NCI-H510A treated with DMSO at 0.1 percent for 48 hours (cell line): ENCODE measurements around the gene SNRPA1.
"Not testable (repeated sequence)": the region's sequence is repeated elsewhere in the genome, so short reads cannot be mapped to it uniquely, and the experiment has no call there.

Experiments used
- DNase-seq: peaks from one replicate; lab custom pipeline; 2025; lab: John Stamatoyannopoulos, UW

The SNRPA1 gene

DNA sequence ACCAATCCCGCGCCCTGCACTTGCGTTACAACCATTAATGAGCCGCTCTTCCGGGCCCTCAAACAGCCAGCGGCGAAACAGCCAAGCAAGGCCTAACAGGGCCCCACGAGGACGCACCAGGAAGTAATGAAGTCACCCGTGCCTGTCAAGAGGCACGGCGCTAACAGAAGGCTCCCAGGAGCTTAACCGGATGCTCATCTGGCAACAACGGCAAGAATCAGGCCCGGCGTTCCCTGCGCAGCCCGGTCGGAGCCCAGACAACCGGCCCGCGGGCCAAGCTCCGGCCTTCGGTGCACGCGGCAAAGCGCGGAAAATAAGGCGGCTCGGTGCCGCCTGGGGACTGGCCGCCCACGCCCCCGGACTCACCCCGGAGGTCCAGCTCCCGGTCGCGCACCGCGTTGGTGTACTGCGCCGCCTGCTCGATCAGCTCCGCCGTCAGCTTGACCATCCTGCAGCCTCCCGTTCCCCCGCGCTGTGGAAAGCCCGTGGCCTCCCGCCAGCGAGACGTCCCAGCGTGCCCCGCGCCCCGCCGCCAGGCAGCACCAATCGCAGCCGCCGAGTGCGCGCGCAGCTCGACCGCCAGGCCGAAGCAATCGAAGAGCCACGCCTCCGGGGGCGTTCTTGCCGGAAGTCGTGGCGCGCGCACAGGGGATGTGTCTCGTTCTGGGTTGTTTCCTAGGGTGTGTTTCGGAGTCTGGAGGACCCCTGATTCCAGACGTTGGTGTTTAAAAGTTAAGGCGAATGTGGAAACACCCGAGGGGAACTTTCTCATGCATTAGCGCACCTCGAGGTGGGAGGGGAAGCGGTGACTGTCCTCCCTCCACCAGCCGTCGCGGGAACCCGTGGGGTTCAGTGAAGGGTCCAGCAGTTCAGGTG, at the start of gene SNRPA1:
Gene SNRPA1 (minus strand): TSS at position 518 of the 876 bp plus-strand sequence. CDS start 70 bp downstream, at position 448.
- peak; percentile 67 for DNase-seq

DNA sequence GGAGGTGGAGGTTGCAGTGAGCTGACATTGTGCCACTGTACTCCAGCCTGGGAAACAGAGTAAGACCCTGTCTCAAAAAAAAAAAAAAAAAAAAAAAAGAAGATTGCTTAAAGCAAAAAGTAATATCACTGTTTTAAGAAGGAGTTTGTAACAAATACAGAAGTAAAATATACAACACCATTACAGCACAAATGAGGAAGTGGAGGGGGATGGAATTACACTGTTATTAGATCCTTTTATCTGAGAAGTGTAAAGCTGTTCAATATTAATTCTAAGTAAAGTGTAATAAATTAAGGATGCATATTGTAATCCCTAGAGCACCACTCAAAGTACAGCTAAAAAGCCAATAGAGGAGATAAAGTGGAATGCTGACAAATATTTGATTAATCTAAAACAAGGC, 47.0 kb upstream of the SNRPA1 start:
- no peak for DNase-seq

DNA sequence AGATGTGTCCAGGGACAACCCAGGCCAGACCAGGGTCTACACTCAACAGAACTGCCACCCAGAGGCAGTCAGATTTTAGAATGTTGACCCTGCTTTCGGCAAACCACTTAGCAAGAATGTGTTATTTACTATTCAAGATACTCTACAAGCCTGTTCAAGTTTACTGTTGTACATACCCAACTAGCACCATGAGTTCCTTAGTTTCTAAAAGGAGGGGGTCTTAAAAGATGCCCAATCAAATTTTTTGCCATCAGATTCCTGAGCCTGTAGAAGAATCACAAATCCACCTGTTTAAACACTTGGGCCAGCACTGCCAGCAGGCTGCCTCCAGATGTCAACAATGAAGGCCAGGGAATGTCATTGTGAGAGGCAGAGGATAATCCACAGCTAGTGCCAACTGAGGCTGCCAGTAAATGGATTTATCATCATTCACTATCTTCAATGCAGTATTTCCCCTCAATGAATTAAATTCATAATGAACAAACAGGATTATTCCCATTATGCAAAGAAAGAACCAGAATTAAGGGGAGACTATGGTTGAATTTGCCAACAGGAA, 43.5 kb upstream of the SNRPA1 start:
- DNase-seq, result no peak

DNA sequence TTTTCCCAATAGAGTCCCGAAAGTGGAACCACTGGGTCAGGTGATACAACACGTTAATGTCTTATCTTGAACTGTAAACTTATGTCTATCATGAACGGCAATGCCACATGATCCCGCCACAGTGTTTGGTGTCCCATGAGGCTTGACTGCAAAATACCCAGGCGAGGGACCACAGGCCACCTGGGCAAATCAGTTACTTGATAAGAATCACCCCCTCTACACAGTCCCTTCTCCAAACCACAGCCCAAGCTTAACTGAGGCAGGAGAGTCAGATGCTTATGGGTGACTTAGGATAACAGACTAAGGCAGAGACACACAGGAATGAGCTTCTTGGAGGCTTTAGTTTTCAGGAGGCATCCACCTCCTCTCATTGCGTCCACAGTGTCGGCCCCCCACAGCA, 42.9 kb upstream of the SNRPA1 start:
- DNase-seq, result no peak

DNA sequence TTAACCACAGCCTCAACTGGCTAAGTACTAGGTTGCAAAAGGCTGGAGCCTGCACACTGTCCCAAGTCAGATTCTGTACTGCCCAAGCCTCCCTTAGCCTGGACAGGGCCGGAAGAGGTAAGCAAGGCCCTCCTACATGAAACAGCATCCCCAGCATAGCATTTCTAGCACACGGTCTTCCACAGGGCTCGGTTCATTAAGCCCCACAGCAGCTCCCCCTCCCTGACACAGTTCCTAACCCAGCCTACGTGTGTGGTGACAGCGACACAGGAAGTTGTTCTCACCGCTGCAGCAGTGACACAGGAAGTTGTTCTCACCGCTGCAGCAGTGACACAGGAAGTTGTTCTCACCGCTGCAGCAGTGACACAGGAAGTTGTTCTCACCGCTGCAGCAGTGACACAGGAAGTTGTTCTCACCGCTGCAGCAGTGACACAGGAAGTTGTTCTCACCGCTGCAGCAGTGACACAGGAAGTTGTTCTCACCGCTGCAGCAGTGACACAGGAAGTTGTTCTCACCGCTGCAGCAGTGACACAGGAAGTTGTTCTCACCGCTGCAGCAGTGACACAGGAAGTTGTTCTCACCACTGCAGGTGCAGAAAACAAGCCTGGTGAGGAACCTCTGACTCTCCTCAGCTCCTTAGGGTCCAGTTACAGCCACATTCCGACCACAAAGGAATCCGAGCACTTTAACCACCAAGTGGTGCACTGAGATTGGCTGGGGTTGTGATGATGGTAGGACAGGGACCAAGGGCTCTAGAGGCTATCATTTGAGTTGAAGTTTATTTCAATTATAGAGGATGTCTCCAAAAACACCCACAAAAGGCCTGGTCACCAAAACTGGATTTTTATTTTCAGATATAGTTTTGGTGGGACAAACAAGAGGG, 39.1 kb upstream of the SNRPA1 start:
- not testable (repeated sequence) for DNase-seq

DNA sequence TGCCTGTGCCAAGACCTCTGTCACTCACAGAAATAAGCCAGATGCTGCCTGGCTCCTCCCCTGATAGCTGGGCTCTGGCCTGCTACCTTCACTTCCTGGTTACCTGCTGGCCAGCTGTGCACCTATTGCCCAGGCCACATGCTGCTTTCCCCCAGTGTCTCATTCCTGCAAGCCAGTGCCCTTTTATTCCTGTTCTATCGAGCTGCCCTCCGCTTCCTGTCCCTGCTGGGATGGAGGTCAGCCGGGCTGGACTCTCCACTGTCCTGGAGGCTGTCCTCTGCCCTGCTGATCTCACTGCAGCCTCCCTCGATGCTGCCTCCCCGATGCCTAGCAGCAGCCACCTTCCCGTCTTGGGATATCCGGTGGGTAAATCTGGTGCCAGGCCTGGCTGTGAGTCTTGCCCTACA, 37.0 kb upstream of the SNRPA1 start:
- DNase-seq, result no peak

DNA sequence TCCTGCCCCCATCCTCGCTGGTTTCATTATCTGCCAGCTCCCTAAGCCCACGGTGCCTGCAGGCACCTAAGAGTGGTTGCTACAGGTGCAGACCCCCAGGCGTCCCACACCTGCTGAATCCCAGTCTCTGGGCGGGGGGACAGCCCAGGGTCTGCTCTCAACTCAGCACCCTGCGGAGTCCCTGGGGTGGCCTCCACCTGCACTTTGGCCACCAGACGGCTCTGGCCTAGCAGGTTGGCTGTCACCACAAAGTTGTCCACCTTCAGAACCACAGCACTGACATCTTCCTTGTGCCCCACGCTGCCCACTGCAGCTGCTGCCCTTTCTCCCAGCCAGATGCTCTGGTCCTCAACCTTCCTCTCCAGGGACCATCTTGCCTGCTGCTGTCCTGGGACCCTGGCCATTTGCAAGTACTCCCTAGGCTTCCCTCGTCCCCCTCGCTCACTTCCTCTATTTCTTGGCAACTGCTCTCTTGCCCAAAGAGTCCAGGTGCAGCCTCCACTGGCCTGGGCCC, 34.9 kb upstream of the SNRPA1 start:
- no peak for DNase-seq

DNA sequence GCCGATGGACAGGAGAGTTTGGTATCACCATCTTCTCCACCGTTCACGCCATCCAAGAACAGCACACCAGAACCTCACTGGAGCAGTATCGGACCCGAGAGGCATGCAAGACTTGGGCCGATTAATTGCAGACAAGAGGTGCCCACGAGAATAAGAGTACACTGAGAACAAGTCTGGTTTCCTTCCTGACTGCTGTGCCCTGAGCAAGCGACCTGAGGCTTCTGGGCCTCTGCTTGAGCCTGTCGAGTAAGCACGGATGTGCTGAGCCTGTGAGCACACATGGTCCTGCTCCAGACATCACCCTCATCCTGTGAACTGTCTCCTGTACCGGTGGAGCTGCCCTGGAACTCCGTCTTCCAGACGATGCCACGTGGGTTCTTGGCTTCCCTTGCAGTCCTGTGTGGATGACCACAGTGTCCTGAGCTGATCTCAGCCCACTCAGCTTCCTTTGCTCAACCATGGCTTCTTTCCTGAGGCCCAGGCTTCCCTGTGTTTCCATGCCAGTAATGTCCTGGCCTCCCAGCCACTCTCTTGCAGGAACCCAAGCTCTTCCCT, 34.3 kb upstream of the SNRPA1 start:
- no peak for DNase-seq

DNA sequence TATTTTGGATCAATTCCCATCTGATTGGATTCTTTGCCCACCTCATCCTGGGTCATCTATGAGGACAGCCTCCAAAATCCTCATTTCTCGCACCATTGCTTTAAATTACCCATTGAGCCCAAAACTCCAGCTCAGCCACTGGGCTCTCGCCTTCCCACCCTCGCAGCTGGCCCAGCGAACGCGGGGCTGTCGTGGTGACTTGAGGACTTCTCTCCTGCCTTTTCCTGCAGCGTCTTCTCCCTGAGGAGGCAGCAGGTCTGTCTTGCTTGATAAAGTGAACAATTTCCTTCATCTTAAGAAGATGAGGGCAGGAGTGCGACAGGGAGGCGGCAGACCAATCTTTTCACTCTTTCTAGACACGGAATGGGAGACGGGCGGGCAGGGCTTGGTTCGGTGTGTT, 33.0 kb upstream of the SNRPA1 start:
- DNase-seq, result no peak

DNA sequence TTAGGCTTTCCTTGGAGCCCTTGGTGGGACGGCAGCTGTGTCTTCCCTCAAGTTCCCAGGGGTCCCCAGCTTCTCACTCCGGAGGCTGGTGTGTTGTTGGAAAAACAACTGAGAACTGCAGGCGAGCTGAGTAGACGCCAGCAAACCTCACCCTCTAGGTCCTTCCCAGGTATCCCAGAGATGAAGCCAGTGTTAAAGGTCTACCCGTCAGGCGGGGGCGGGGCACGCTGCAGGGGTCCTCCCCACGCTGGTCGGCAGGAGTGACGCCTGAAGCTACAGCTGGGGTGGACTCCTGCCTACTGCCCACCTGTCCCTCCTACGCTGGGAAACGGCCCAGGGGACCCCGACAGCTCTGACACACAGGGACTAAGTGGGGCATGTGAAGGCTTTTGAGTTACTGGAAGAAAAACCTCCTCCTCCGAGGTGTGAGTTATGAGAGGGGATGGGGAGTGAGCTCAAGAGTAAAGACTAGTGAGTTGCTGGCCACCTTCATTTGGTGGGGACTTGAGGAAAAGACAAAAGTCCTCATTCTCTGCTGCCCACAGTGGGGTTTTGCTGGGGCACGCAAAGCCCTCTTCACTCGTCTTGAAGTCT, 32.2 kb upstream of the SNRPA1 start:
- no peak for DNase-seq

DNA sequence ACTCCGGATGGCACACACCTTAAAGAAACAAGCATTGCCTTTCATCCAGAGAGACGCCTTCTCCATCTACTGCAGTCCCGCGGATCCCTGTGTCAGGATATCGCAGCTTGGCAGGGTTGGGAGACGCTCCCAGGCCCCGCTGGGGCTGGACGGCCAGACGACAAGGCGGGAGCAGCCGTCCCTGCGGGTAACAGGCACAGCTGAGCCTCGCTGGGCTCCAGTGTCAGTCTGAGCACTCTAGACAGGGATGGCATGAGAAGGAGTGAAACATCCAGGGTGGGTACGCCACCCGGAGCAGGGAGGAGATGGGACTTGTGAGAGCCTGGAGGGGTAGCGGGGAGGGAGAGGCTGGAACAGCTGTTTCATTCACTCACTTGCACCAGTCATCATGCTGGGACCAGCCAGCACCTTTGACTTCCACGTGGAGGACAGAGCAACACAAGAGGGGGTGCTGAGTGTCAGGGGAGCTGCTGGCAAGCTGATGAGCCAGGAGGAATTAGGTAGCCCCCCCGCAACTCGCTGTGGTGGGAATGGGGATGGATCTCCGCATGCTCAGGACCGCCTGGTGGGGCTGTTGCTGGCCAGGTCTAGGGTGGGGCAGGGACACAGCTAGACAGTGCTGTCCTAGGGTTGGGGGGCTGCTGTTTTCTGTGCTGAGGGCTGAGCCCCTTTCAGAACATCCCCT, 31.6 kb upstream of the SNRPA1 start:
- no peak for DNase-seq

DNA sequence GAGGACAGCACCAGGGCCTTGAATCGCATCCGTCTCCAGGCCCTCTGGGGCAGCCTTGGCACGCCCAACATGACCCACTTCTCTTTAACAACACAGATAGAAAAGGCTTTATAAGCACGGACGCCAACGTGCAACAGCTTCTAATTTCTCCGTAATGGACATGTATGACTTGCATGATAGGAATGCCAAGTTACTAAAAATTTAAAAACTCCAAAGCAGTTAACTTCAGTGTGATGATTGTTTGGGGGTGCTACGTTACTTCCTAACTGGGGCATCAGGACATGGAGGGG, 30.9 kb upstream of the SNRPA1 start:
- DNase-seq, result no peak

DNA sequence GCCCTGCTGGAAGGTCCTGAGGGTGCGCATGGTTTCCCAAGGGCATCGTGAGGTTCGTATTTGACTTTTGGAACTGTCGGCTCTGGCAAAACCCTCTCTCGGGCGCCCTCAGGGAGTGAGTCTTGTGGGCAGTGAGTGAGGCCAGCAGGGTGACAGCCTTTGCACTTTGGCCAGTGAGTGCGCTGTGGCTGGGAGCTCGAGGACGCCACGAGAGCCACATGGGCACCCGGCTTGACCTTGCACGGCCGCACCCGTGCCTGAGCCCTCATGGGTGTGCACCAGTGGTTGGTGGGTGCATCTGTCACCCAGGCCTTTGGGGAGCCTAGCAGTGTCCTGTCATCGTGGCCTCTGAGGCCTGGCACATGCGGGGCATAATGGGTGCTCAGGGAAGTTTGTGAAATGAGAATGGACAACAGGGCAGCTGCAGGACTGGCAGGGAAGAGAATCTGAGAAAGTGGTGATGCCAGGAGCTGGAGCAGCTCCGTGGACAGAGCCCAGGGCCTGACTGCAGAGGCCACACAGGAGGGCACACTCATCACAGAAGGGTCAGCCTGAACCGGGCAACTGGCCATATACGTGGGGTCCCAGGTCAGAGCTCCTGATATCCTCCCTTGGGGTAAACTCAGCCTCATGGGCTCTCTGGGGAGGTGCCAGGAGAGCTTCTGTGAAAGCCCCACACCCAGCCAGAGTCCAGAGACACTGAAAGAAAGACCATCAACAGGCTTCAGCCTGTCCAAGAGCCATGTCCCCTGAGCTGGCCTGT, 30.4 kb upstream of the SNRPA1 start:
- no peak for DNase-seq

DNA sequence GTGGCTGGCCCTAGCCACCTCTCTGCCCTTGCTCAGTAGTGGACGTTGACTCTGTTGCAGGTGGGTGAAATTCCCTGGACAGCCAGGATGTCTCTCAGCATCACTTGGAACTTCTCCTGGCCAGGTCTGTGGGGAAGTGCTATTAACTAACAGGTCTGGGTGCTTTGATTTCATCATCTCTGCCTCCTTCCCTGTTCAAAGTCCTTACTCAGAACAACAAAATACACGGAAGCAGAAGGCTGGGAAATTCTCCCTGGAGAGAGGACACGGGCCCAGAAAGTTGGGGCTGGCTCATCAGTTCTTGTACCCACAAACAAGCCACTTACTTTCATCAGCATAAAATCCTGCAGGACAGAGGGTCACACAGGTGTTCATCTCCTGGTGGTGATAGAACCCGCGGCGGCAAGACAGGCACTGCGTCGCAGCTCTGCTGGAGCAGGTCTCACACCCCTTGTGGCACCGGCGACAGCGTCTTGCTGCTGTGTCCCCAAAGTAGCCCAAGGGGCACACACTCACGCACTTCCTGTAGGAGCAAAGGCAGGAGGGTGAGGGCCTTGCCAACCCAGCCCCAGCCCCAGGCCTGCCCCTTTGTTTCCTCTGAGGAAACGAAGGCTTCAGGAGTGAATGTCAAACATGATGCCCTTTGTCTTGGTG, 29.6 kb upstream of the SNRPA1 start:
- DNase-seq, result no peak

DNA sequence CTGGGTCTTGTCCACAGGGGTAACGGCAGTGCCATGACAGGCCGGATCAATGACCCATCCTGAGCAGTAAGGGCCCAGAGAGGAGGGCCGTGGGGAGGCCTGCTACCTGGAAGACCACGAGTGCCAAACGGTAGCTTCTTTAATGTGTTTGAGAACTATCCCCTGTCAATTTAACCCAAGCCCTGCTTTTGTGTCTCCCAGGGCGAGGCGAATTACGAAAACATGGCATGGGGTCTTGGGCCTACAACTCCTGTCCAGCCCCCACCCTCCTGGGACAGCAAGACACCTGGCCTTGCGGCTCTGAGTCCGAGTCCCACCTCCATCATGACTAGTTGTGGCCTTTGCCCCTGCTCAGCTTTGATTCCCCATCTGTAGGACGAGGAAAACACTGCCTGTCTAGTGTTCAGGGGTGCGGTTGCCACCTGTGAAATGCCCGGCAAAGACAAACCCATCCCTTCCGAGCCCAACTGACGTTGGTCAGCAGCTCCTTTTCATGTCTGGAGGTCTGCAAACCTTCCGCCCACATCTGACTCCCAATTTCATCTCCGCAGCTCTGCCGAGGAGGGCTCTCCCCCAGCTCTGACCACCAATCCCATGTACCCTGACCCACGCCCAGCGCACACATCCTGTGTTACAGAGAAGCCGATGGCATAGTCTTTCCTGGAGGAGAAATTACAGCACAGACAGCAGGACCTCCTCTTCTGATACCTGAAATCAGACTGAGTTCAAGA, 28.9 kb upstream of the SNRPA1 start:
- DNase-seq, result no peak

DNA sequence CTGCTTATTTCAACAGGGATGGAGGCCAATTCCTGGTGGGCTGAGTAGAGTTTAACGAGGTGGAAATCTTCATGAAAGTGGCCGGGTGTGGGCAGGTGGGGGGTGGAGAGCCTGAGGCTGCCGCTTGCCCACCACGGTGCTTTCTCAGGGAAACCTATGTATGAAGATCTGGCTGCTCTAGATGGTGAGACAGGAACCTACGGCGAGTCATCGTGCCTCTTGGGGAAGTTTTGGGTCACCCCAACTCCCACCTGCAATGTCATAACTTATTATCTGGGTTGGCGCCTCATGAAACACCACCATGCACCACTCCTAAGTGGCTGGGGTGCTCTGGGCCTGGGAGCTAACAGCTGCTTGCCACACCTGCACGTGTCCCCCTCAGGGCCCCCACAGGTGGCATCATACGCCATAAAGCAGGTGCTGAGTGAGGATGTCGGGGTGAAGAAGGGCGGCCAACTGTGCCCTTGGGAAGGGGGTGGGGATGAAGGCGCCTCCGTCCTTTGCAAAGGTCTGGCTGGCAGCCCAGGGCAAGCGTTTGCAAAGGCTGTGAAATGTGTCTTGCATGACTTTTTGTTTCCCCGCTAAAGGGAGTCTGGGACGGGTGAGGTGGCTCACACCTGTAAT, 27.9 kb upstream of the SNRPA1 start:
- DNase-seq, result no peak

DNA sequence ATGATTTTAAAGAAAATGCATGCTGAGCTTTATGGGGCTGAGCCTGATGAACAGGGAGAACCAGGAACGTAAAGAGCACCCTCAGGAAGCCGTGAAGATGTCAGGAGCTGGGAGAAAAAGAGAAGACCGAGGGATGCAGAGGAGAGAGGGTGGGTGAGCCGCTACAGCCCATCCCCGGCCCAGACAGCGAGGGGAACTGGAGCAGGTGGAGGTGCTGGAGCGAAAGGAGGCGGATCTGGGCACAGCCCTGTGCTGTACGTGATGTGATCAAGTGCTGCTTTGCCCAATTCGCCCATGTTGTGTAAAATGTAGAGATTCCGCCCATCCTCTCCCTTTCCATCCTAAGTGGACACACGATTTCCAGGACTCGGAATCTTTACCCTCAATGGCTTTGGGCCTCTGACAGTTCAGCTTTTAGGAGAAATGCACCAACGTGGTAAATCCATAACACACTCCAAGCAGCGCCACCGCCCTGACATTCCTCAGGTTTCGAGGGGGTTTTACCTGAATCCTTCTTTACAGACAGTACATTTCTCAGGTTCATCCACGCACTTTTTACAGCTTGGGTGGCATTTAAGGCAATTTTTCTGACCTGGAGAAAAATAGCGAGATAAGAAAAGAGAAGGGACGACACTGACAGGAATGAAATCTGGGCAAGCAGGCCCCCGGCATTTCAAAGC, 27.1 kb upstream of the SNRPA1 start:
- no peak for DNase-seq

DNA sequence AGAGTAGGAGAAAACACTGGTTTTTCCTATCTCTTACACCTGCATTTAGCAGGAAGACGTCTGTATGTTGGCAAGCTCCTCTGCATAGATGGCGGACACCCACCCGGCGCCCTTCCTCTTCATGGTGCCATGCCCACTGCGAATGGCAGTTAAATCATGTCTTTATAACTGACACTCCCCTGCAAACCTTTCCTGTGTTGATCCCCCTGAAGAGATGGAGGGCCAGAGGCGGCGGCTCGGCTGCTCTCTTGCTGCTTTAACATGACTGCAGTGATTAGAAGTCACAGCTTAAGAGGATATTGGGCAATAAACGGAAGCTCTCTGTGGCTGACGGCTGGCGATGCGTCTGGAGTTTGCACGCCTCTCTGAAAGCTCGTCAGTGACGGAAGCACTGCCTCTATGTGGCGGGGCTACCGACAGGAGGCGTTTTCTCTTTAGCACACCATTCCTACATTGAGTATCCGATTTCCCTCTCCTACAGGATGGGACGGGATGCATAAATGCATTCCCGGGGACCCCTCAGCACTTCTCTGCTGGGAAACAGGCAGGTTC, 25.5 kb upstream of the SNRPA1 start:
- DNase-seq, result no peak
